ENCODE measurements around the gene GARNL3. TPM values are rescaled to one million over a fixed set of nuclear protein-coding genes. Genes with fewer than 3 reads are reported as not detected.

GARNL3 gene
- total and polyA plus RNA-seq, 2 of the 13 experiments (the other 11 are each of a cell fraction or from before 2014, with no cell fraction given) = 3.9 to 11.0 TPM

DNA sequence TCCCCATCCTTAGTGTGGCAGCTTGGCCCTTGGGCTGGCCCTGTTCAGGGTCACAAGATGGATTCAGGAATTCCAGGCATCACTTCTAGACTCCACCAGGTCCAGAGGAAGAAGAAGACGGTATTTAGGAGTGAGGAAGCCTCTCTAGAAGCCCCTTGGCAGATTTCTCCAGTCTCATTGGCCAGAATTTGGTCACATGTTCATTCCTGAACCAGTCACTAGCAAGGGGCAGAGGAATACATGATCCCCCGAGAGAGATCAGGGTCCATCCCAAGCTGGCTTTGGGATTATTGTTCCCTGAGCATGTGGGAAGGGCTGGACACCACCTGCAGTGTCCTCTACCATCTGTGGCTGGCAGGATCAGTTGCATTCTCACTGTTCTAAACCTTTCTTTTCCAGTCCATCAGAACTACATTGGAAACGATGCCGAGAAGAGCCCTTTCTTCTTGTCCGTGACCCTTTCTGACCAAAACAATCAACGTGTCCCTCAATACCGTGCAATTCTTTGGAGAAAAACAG lies 48.5 kb downstream of the GARNL3 start:
- in situ Hi-C loops (cut with HindIII; ENCODE audit: extremely low pct_ligation_motif_present, low pct_unique_long_range_greater_than_20kb) = no loop called here
- WGBS (ENCODE audit: low lambda C conversion rate) = 92% methylated on average over 7 of the region's 7 CpGs

DNA sequence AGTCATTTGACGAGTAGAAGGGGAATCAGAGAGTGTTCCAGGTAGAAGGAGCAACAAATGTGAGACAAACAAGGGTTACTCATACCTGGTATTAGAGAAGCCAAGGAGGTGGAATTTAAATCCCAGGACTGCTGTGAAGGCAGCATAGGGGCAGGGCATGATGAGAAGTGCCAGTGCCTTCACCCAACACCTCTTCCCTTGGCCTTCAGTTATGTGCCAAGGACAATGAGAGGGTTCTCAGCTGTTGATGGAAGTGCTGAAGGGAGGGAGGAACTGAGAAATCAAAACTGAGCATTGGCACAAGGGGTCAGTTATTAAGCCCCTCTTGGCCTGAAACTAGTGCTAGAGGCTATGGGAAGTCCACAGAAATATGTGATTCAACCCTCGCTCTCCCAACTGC lies 50.3 kb downstream of the GARNL3 start:
- intact Hi-C loops (cut with micrococcal nuclease; ENCODE audit: unreplicated experiment) = no loop called here
- Histone ChIP-seq H3K9me3 (ENCODE audit: low read length) (no peaks in the 10 kb centered on the region), H3K4me3 (replicated peaks in 1 of 3; ENCODE audit: insufficient read depth in 1 of 3, low read depth in 2 of 3, low read length in 3 of 3) (no peak overlapping the region), H4K20me1 (ENCODE audit: insufficient read depth, low read length) (no peaks in the 10 kb centered on the region), H3K4me1 (ENCODE audit: insufficient read depth, low read length) (peaks cover 7% of the 10 kb centered on the region), H3K4me2 (ENCODE audit: low read depth, low read length) (no peak overlapping the region), H3K27me3 (ENCODE audit: control insufficient read depth in 1 of 2, insufficient read depth in 2 of 2, low read length in 2 of 2) (no peaks in the 10 kb centered on the region), H3K79me2 (ENCODE audit: insufficient read depth, low read length) (no peaks in the 10 kb centered on the region), H3K36me3 (replicated peaks in 1 of 2; ENCODE audit: control insufficient read depth in 1 of 2, insufficient read depth in 2 of 2, low read length in 2 of 2) (peaks cover 1 to 9% of the 10 kb centered on the region in 2 experiments; a peak in 2 of 5 replicates), H2AFZ (ENCODE audit: low read length) (no peak overlapping the region), H3K27ac (ENCODE audit: extremely low read length, insufficient read depth, low read length) (no peak overlapping the region), H3K9ac (ENCODE audit: insufficient read depth, low read depth, low read length) (no peak overlapping the region)
- no TSS peak for BruUV-seq (replicated peaks)
- FAIRE-seq (no peak), ATAC-seq (no peak), DNase-seq (ENCODE audit: low spot score) (no peak)
- ChIA-PET POLR2A (no interaction called here), CTCF (ENCODE audit: low intra/inter-chr PET ratio, low total read pairs) (no interaction called here)
- in situ Hi-C loops (cut with HindIII; ENCODE audit: extremely low pct_ligation_motif_present, low pct_unique_long_range_greater_than_20kb) = no loop called here
- WGBS (ENCODE audit: low lambda C conversion rate) = 95% methylated on average over 1 of the region's 2 CpGs
- no peak for TF ChIP-seq ZNF629 (CRISPR knock-in tag; conservative IDR thresholded peaks at IDR 0.05)
- no peak for TF ChIP-seq ZNF34 (CRISPR knock-in tag; IDR thresholded peaks at IDR 0.05; ENCODE audit: borderline replicate concordance)
- TF ChIP-seq ZNF761 (CRISPR knock-in tag; conservative IDR thresholded peaks at IDR 0.05) = no peak
- no peak for TF ChIP-seq KMT2A (CRISPR knock-in tag; IDR thresholded peaks at IDR 0.05)
- TF ChIP-seq PAF1 (CRISPR knock-in tag; IDR thresholded peaks at IDR 0.05) = no peak
- TF ChIP-seq, protein P1, sequence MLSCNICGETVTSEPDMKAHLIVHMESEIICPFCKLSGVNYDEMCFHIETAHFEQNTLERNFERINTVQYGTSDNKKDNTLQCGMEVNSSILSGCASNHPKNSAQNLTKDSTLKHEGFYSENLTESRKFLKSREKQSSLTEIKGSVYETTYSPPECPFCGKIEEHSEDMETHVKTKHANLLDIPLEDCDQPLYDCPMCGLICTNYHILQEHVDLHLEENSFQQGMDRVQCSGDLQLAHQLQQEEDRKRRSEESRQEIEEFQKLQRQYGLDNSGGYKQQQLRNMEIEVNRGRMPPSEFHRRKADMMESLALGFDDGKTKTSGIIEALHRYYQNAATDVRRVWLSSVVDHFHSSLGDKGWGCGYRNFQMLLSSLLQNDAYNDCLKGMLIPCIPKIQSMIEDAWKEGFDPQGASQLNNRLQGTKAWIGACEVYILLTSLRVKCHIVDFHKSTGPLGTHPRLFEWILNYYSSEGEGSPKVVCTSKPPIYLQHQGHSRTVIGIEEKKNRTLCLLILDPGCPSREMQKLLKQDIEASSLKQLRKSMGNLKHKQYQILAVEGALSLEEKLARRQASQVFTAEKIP (CRISPR knock-in tag; IDR thresholded peaks at IDR 0.05; ENCODE audit: borderline replicate concordance) = no peak

More for the DNA sequence above, 48.5 kb downstream of the GARNL3 start:
- ChIA-PET POLR2A (no interaction called here), CTCF (ENCODE audit: low intra/inter-chr PET ratio, low total read pairs) (no interaction called here)
- Histone ChIP-seq H3K27me3 (ENCODE audit: control insufficient read depth in 1 of 2, insufficient read depth in 2 of 2, low read length in 2 of 2) (no peaks in the 10 kb centered on the region), H2AFZ (ENCODE audit: low read length) (no peak overlapping the region), H3K4me2 (ENCODE audit: low read depth, low read length) (no peak overlapping the region), H3K27ac (ENCODE audit: extremely low read length, insufficient read depth, low read length) (no peak overlapping the region), H3K9ac (ENCODE audit: insufficient read depth, low read depth, low read length) (no peak overlapping the region), H3K9me3 (ENCODE audit: low read length) (no peaks in the 10 kb centered on the region), H3K36me3 (replicated peaks in 1 of 2; ENCODE audit: control insufficient read depth in 1 of 2, insufficient read depth in 2 of 2, low read length in 2 of 2) (peaks cover 1 to 5% of the 10 kb centered on the region in 2 experiments; a peak in 2 of 5 replicates), H3K79me2 (ENCODE audit: insufficient read depth, low read length) (no peaks in the 10 kb centered on the region), H4K20me1 (ENCODE audit: insufficient read depth, low read length) (no peaks in the 10 kb centered on the region), H3K4me3 (replicated peaks in 1 of 3; ENCODE audit: insufficient read depth in 1 of 3, low read depth in 2 of 3, low read length in 3 of 3) (no peak overlapping the region), H3K4me1 (ENCODE audit: insufficient read depth, low read length) (peaks cover 21% of the 10 kb centered on the region)
- TF ChIP-seq ZNF674 (CRISPR knock-in tag; IDR thresholded peaks at IDR 0.05; ENCODE audit: low read depth) = no peak
- no peak for TF ChIP-seq ZNF251 (CRISPR knock-in tag; IDR thresholded peaks at IDR 0.05)
- no peak for TF ChIP-seq ZNF468 (CRISPR knock-in tag; IDR thresholded peaks at IDR 0.05)
- TF ChIP-seq EEA1 (CRISPR knock-in tag; IDR thresholded peaks at IDR 0.05; ENCODE audit: borderline replicate concordance) = no peak
- TF ChIP-seq ZFYVE20 (CRISPR knock-in tag; IDR thresholded peaks at IDR 0.05; ENCODE audit: borderline replicate concordance, low read depth) = no peak
- no peak for TF ChIP-seq YY1 (IDR thresholded peaks at IDR 0.05; ENCODE audit: insufficient read depth, insufficient replicate concordance, low read depth, low read length)
- TF ChIP-seq, protein P2, sequence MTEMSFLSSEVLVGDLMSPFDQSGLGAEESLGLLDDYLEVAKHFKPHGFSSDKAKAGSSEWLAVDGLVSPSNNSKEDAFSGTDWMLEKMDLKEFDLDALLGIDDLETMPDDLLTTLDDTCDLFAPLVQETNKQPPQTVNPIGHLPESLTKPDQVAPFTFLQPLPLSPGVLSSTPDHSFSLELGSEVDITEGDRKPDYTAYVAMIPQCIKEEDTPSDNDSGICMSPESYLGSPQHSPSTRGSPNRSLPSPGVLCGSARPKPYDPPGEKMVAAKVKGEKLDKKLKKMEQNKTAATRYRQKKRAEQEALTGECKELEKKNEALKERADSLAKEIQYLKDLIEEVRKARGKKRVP (CRISPR knock-in tag; IDR thresholded peaks at IDR 0.05) = no peak
- BruUV-seq (replicated peaks) = no TSS peak
- ATAC-seq (no peak), DNase-seq (ENCODE audit: low spot score) (no peak), FAIRE-seq (no peak)
- intact Hi-C loops (cut with micrococcal nuclease; ENCODE audit: unreplicated experiment) = no loop called here
